Right forelimb (tissue), 1 donor: ENCODE measurements around the gene CRB2.
"Not testable (repeated sequence)": the region's sequence is repeated elsewhere in the genome, so short reads cannot be mapped to it uniquely, and the experiment has no call there.

Experiments
- DNase-seq: peaks from one replicate; pipeline ENCODE4 v3.0.0-alpha.2; 2018

Gene CRB2

DNA sequence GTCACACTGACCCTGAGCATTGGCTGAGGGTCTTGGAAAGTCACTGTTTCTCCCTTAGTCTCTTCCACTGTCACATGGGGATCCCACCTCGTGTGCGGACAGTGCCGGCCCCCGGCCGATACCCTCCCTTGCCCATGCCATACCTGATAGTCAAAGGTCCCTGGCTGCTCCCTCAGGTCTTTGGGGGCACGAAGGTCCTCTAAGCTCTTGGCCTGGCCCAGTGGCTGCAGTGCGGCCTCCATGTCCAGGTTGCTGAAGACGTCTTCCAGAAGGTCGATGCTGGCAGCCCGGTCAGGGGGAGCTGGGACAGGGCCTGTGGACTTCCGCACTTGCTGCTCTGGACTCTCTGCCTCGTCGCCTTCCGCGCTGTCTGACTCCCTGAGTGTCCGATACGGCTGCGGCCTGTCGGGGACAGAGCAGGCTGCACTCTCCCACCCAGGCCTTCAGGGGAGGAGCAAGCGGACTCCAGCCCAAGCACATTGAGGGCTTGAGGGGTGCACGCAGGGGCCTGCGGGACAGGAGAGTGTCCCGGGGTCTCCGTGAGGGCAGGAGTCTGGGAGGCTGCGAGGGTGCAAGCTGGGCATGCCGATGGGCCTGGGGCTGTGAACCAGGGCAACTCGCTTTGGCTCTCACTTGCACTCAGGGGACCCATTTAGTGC, 27.6 kb downstream of the CRB2 start:
- DNase-seq: no peak

DNA sequence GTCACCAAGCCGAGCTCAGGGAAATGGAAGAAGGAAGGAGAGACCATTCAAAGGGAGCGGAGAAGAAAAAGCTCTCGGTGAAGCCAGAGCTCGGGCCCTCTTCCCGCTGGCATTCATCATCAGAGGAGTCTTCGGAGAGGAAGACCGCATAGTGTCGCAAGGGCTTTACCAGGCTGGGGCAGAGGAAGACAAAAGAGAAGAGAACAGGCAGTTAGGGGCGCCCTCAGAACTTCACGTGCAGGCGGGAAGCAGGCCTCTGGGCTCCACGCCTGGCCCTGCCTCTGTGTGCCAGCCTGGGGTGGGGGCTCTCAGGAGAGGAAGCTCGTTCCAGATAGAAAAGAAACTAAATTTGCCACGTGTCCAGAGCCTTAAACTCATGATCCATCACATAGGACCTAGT, 31.7 kb downstream of the CRB2 start:
- DNase-seq: no peak

DNA sequence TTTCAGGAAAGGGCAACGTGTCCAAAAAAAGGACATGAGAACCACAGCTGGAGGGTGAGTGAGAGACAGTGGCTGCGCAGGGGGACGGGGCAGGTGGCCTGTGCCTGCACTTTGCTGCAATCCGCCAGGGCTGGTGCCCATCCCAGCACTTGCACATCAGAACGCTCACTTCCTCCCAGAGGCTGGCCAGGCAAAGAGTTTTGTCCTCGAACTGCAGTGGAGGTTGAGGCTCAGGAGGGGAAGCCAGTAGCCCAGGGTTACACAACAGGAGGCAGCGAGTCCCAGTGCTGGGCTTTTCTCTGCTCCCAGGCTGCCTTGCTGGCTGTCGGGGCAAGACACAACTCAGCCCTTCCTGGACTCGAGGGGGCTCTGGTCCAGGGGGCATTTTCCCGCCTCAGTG, 33.1 kb downstream of the CRB2 start:
- no peak for DNase-seq

DNA sequence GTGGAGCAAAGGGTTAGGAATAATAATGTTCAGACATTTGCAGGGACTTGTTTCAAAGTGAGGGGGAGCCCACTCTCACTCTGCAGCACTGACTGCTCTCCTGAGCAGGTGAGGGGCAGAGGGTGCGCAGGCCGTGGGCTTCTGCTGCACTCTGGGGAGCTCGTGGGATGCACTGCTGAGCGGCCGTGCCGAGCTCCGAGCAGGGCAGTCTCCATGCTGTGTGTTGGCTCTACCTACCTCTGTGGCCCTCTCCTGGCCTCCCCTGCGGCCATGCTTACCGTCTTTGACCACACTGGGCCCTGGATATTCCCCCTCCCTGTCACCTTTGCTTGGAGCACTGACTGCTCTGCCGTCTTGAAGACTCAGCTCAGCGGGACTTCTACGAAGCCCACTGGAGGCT, 33.7 kb downstream of the CRB2 start:
- no peak for DNase-seq

DNA sequence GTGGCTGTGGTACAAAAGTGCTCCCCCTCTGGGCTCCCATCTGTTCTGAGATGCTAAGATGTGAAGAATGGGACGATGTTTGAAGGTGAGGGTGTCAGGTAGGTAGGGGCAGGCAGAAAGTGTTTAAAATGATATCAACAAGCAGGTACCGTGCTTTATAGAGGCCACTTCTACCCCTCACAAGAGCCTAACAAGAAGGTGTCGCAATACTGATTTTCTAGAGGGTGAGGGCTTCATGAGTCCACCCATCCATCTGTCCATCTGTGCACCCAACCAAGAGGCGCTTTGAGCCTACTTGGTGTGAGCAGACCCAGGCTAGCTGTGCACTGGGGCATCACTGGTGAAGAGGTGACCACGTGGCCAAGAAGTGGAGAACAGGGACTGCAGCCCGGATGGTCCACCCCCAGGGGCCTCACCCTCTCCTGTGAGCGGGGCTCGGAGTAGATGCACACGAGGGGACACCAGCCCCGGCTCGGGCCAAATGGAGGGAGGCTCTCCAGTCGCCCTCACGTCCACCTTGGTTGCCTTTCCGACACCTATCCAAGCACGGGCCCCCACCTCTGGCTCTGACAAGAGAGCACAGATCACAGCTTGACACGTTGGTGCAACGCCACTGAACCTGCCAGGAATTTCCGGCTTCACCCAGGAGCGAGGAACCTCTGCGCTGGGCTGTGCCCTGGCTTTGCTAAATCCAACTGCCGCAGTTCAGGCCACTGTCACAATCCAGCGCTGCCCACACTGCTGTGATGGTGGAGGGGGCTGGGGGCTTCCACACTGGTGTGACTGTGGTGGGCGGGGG, 34.5 kb downstream of the CRB2 start:
- no peak for DNase-seq

DNA sequence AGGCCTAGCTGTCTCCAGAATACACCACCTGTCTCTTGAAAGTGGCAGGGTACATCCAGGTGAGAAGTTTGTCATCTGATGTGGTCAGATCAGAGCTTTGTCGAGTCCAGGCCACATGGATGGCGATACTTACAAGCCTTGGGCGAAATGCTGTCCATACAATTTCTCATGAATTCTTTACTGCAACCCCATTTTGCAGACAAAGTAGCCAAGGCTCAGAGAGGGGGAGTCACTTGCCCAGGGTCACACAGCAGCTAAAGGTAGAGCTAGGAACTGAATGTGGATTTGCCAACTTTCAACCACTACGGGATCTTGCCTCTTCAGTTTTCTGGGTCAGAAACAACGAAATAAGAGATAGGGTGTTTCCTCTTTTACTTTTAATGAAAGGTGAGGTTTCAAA, 35.2 kb downstream of the CRB2 start:
- DNase-seq: no peak

DNA sequence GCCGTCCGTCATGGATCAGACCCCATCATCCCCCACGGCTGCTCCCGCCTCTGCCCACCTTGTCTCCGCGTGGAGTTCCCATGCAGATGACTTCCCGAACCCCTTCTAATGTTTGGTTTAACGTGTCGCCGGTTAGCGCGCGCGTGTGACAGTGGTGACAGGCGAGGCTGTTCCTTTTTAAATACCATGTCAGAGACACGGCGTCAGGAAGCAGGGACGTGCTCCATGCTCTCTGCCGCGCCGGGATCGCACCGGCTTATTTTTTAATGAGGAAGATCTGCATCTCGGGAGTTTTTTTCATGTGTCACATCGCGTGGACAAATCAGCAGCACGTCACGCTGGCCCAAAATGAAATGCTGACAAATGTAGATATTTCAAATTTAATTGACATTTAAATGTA, 35.9 kb downstream of the CRB2 start:
- DNase-seq: no peak

DNA sequence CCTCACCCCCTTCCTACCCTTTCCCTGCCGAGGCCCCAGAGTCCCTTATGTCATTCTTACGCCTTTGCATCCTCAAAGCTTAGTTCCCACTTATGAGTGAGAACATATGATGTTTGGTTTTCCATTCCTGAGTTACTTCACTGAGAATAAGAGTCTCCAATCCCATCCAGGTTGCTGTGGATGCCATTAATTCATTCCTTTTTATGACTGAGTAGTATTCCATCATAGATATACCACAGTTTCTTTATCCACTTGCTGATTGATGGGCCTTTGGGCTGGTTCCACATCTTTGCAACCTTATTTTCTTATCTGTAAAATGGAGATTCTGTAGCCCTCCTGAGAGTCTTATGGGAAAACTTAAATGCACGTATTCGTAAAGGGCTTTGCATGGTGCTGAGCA, 36.8 kb downstream of the CRB2 start:
- DNase-seq: no peak

DNA sequence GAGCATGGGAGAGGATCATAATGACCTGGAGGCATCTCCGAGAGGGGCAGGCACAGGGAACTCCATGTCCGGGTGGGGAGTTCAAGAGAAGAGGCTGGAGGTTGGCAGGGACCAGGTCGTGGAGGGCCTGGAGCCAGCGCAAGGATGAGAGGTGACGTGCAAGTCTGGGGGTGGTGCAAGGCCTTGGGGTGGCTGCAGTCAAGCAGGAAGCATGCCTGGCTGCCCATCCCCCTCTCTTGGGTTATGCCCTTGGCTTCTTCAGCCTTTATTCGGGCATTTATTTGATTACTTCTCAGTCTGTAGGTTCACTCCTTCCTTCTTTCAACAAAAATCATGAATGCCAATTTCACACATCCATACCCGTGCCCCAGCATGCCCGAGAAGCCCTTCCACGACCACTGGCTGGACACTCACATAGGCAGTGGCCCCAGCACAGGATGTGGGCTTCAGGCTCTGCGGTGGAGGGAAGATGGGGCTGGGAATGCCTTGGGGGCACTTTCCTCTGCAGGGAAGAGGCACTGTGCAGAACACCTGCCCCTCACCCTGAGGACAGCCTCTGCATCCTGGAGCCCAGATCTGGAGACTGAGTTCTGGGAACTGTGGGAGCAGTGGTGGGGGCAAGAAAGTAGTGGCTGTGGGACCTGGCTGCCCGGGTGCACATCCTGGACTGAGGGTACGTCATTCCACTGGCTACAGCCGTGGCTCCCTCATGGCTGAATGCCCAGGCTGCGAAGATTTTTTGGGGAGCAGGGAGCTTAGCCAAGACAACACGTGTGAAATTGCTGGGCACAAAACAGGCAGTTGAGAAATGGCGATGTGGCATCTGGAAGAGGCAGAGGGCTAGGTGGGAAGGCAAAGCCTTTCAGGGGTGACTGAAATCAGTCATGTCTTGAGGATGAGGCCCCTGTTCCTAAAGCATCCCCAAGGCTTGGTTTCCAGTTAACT, 38.6 kb downstream of the CRB2 start:
- DNase-seq: no peak

DNA sequence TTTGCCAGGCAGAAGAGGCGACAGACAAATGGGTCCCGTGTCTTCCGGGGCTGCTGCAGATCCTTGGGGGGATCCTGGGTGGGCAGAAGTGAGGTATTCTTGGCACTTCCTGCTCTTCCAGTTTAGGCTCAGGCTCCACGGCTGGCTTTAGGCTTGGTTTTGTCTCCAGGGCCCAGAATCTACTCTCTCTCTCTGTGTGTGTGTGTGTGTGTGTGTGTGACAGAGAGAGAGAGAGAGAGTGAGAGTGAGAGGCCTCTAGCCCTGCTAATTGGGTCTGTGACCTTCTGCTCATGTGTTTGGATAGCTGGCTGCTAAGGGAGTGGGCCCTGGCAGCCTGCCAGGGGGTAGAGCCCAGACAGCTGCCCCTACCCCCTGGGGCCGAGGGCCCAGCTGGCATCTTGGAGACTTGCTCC, 39.3 kb downstream of the CRB2 start:
- DNase-seq: no peak

DNA sequence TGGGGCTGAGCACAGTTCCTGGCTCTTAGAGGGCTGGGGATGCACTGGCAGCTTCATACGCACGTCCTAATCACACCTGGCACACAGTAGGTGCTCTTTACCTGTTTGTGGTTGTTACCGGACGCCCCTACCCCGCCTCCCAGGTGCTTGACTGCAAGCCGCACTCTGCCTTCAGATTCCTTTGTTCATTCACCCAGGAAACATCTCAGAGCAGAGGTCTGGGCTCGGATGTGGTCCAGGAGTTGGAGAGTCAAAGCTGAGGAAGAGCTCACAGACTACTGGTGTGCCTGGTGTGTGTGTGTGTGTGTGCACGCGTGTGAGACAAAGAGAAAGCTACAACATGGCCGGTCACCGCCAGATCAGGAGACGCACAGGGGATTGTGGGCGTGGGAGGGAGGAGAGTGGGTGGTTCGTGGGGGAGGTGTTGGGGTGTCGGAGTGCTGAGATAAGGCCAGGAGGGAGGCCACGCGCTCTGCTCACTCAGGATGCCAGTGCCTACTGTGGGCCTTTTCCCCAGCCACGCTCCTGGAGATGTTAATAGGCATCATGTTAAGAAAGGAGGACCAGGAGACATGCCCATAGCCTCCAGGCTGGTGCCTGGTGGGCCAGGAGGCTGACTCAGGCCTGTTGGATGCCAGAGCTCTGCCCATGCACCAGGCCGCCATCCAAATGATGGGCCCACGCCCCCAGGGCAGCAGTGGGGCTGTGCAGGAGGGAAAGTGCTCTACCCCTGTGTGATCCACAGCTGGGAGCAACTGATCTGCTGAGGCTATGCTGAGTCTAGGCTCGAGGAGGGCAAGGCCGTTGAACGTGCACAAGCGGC, 39.9 kb downstream of the CRB2 start:
- DNase-seq: no peak

DNA sequence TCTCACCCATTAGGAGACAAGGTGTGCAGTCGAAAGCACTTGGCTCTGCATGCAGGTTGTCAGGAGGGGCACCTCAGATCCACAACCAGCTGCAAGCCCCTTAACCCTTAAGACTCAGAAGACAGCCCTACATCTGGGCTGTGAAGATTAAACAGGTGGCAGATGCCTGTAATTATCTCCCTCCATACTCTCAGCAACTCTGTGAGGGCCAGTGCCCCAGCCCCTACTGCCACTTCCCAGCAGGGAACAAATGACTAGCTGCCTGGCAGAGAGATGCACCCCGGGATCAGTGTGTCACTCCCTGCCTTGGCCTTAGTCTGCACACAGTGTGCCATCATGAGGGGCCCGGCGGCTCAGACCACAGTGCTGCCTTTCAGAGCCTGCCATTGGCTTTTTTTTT, 42.0 kb downstream of the CRB2 start:
- no peak for DNase-seq

DNA sequence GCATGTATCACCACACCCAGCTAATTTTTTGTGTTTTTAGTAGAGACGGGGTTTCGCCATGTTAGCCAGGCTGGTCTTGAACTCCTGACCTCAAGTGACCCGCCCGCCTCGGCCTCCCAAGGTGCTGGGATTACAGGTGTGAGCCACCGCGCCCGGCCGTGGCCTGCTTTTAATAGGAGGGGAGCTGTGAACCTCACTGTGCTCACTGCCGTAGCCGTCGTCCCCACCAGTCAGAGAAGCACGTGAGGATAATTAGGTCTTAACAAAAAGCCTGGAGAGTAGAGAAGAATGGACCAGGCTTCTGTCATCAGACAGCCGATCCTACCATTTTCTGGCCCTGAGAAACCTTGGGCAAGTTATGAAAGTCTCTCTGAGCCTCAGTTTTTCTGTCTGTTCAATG, 42.9 kb downstream of the CRB2 start:
- DNase-seq: not testable (repeated sequence)

DNA sequence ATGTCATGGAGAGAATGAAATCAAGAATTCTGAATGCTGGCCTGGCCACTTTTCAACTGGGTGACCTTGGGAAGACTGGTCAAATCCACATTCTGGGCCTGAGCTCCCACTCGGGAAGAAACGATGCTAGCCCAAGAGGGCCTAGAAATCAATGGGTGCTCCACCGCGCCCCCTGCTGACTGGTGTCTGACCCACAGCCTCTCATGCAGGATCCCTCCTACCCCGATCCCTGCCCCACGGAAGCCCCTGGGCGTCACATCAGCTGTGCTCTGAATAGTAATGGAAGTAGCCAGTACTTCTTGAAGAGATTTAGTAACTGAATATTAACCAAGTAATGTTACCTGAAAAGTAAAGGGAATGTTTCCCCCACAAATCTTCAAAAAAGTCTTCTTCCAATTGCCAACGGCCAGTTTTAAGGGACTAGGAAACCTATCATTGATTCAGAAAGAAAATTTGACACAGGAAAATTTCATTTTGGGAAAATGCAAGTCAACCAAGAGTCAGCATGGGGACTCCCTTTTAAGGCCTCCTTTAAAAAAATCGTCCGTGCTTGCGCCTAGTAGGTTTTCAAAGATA, 43.9 kb downstream of the CRB2 start:
- no peak for DNase-seq

DNA sequence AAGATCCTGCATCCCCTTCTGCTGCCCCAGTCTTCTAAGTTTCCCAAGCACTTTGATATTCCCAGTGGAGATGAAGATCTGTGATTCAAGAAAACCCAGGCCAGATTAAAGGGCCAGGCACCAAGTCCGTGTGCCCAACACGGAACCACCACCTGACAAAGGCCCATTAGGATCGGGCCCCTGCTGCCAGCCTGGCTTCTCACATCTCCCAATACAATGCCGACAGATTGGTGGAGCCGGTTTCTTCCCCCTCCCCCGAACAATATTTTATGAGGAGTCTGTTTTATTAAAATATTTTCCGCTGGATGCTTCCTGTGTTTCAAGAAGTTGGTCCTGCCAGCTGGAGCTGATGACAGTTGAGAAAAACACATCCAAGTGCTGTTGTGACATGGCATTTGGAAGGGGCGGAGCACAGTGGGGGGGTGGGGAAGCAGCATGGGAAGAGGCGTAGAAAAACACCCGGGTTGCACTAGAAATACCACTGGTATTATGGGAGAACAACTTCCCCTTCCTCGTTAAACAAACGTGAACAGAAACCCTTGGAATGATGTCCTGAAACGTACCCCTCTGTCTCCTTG, 45.0 kb downstream of the CRB2 start:
- DNase-seq: no peak

DNA sequence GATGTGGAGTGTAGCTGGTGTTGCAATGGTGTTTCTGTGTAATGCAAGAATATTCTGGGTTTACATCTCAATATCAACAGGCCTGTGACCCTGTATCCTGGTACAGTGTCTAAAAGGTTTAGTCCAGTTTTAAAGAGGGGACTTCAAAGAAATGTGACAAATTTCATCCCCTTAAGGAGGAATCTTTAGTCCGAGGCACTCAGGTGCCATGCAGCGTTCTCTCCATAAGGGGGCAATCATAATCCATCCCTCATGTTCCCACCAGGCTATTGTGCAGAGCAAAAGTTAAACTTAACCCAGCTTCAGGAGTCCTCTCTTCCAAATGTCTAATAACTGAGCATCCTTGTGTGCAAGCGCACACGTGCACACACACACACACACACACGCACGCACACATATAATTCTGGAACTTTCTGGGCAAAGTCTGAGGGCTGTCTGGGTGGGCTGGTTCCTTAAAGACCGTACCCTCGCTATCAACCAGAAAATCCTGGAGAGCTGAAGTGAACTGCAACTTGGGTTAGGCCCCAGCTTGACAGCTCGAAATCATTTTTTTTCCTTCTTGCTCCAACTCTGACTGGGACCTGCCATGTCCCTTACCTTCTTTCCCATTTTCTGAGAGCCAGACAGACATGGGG, 46.0 kb downstream of the CRB2 start:
- DNase-seq: peak; percentile 61

DNA sequence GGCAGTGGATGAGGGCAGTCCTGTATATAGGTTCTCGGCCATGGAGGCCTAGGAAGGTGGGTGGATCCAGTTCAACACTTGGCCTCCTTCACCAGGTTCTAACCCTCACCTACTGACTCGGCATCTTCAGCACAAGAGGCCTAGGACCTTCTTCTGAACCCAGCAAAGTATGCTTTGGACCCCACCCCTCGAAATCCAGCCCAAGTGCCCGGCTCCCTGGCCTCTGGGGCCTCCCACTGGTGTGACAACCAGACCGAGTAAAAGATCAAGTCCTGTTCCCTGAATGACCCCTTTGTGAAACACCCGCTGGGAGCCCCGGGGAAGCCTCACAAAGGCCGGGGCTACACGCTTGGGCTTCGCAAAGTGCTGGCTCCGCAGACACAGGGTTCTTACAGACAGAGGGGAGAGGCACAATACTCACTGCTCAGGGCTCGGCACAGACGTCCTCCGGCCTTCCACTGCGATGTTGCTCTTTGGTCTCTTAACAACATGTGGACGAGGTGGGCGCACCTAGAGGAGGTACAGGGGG, 47.0 kb downstream of the CRB2 start:
- DNase-seq: no peak

DNA sequence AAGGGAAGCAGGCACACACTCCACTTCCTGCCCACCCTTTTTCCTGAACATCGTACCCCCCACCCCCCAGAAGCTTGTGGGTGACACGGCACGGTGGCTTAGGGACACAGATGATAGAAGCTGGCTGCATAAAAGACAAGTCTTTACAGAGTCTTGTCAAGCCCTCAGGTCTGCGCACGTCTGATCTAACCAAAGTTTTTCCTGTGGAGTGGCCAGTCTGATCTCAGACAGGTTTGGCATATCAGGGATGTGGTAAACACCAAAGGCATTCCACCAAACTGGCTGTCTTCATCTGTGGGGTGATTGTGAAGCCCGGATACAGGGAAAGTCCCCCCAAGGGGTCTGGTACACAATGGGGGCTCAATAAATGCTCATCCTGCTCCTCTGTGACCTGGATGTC, 50.0 kb downstream of the CRB2 start:
- no peak for DNase-seq

DNA sequence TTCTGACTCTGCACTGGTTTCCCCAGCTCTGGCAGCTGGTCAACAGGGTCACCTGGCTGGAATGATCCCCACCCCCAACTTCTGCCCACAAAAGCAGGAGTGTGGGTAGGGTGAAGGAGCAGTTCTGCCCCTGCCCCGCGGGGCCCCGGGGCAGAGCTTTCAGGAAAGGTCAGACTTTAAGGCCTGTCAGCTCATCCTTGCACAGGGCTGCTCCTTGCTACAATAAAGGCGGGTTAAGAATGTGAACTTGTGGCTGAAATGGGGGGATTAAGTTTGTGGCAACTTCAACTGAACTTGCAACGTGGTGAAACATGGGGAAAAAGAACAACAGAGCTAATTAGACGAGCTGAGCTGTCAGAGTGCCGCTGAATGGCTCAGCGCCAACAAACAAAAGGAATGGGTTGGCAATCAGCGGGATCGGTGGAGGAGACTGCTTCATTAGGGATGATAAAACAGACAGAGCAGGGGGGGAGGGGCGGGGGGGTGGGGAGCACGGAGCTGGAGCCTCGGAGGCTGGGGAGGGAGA, 50.8 kb downstream of the CRB2 start:
- DNase-seq: no peak

DNA sequence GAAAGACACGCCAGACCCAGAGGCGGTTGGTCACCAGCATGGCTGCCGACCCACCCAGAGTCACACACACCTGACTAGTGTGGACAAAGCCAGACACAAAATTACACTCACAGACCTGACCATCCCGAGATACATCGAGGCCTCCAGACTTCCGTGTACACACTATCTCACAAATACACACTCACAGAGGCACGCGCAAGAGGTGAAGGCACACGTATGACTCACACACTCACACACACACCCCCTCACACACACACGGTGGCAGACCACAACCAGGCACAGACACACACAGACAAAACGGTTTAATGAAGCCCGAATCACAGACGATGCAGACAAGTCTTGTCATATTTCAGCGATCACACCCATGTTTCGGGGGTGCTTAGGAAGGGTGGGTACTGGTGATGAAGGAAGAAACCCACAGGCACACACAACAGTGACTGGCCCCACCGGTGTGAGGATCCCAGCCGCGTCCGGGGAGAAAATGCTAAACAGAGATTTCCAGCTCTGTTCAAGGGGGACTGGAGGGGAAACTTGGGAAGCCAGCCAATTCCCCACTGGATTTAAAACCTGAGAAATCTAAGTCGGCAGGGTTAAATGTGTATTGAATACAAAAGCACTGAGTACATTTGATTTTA, 51.3 kb downstream of the CRB2 start:
- DNase-seq: no peak
